ENCODE results near the gene FNTB. TPM values are rescaled to one million over a fixed set of nuclear protein-coding genes. Genes with fewer than 3 reads are reported as not detected.
A peak's percentile ranks its signal among the peaks of the same experiment; 100 is the strongest.

Gene FNTB
- total and polyA plus RNA-seq, 2 of the 13 experiments (the other 11 are each of a cell fraction or from before 2014, with no cell fraction given): 23.6 to 28.5 TPM

GRCh38 chr14:64986648-64987437, at the start of gene FNTB (continued):
- TF ChIP-seq ZSCAN21 (CRISPR knock-in tag; IDR thresholded peaks at IDR 0.05; ENCODE audit: borderline replicate concordance) (peak; percentile 62; the same call in 1 of the 2 replicates), HNF4A (CRISPR knock-in tag; IDR thresholded peaks at IDR 0.05) (peak; percentile 47), ZBTB3 (CRISPR knock-in tag; IDR thresholded peaks at IDR 0.05; ENCODE audit: borderline replicate concordance, low read depth) (no peak), SMAD1 (CRISPR knock-in tag; IDR thresholded peaks at IDR 0.05; ENCODE audit: borderline replicate concordance, low read depth) (peak; percentile 84; the same call in 1 of the 2 replicates), ARNT2 (CRISPR knock-in tag; IDR thresholded peaks at IDR 0.05; ENCODE audit: low read depth) (peak; percentile 92; the same call in 1 of the 2 replicates), GLI4 (CRISPR knock-in tag; IDR thresholded peaks at IDR 0.05; ENCODE audit: borderline replicate concordance) (no peak), AKNA (CRISPR knock-in tag; IDR thresholded peaks at IDR 0.05; ENCODE audit: borderline replicate concordance) (no peak), SNAPC5 (CRISPR knock-in tag; IDR thresholded peaks at IDR 0.05; ENCODE audit: borderline replicate concordance) (no peak; the same call in 1 of the 2 replicates), LRRFIP1 (CRISPR knock-in tag; conservative IDR thresholded peaks at IDR 0.05) (no peak), ZSCAN12 (CRISPR knock-in tag; IDR thresholded peaks at IDR 0.05) (no peak), ZBTB38 (CRISPR knock-in tag; IDR thresholded peaks at IDR 0.05) (no peak; the same call in 1 of the 2 replicates), SIN3A (IDR thresholded peaks at IDR 0.05; ENCODE audit: borderline replicate concordance, low read depth, low read length) (no peak), ZNF235 (CRISPR knock-in tag; IDR thresholded peaks at IDR 0.05; ENCODE audit: borderline replicate concordance) (0 out of 2 replicates have a peak, but pooled peaks have one; percentile 31), MXI1 (IDR thresholded peaks at IDR 0.05; ENCODE audit: borderline replicate concordance, low read depth, low read length) (no peak), NR0B2 (CRISPR knock-in tag; IDR thresholded peaks at IDR 0.05) (peak; percentile 62; the same call in 1 of the 2 replicates), SRF (IDR thresholded peaks at IDR 0.05; ENCODE audit: low read depth, low read length) (no peak), SKIL (CRISPR knock-in tag; IDR thresholded peaks at IDR 0.05; ENCODE audit: borderline replicate concordance) (peak; percentile 71)
